Fibroblast of skin of right quadriceps (primary cell): Measurements from ENCODE around the gene PSMG3.
"Not testable (repeated sequence)": the region's sequence is repeated elsewhere in the genome, so short reads cannot be mapped to it uniquely, and the experiment has no call there.

Experiments
- DNase-seq: peaks from one replicate; pipeline ENCODE4 v3.0.0-alpha.2; 2013

The PSMG3 gene

GRCh38 chr7:1531263-1531978, 38.4 kb downstream of the PSMG3 start:
- DNase-seq = no peak

- DNase-seq = no peak
Measured at GRCh38 chr7:1530946-1531262, 38.9 kb downstream of the PSMG3 start.

DNA sequence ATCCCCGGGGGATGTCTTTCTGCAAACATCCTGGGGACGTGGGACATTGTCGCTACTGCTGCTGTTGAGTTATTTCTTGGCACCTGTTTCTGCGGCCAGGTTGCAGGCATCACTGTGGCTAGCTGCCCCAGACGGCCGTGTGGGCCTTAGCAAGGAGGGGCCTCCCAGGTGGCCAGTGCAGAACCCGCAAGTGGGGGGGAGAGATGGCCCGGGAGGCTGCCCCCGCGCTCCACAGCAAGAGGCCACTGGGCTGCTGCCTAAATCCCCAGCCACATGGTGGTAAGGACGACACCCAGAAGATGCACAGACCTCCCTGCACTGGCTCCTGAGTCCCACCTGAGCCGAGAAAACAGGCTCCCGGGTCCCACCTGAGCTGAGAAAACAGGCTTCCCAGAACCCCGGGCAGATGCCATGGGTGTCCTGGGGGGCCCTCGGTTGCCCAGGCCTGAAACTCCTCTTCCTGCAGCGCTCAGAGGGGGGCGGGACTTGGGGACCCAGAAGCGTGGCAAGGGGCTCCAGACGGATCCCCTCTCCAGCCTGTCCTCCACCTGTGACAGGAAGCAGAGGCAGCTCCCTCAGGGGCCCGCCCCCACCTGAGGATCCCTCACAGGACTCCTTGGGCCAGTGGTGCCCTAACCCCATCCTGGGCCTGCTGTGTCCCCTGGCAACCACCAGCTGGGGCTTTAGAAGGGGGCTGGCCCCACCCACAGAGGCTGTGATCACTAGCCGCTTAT, 40.3 kb downstream of the PSMG3 start:
- DNase-seq = no peak

DNA sequence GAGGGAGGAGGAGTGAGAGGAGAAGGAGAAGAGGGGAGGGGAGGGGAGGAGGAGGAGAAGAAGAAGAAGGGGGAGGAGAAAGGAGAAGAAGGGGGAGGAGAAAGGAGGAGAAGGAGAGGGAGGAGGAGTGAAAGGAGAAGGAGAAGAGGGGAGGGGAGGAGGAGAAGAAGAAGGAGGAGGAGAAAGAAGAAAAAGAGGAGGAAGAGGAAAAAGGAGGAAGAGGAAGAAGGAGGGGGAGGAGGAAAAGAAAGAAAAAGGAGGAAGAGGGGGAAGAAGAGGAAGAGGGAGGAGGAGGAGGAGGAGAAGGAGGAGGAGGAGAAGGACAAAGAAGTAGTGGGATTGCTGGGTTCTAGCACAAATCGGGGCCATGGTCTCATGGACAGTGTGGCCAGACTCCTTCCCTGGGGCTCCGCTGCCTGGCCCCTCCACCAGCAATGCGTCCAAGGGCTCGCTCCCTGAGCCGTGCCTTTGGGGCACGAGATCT, 43.5 kb downstream of the PSMG3 start:
- no peak for DNase-seq

- no peak for DNase-seq
Measured at GRCh38 chr7:1525409-1525808, 44.4 kb downstream of the PSMG3 start.

DNA sequence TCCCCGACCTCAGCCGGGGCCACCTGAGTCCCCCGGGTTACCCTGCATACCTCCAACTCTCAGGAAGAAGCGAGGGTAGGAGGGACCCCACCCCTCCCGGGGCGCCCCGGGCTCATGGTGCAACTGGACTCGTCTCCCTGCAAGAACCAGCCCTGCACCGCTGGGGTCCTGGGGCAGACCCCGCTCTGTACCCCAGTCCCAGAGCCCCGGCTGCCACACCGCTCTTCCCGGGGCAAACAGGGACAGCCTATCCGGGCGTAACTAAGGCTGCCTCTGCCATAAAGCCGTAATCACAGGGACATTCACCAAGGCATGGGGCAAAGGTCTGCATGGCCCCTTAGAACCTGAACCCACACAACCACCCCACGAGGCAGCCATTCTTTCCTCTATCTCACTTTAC, 46.0 kb downstream of the PSMG3 start:
- DNase-seq = no peak

- no peak for DNase-seq
Measured at GRCh38 chr7:1523208-1523607, 46.6 kb downstream of the PSMG3 start.

- no peak for DNase-seq
Measured at GRCh38 chr7:1521456-1521855, 48.4 kb downstream of the PSMG3 start.

DNA sequence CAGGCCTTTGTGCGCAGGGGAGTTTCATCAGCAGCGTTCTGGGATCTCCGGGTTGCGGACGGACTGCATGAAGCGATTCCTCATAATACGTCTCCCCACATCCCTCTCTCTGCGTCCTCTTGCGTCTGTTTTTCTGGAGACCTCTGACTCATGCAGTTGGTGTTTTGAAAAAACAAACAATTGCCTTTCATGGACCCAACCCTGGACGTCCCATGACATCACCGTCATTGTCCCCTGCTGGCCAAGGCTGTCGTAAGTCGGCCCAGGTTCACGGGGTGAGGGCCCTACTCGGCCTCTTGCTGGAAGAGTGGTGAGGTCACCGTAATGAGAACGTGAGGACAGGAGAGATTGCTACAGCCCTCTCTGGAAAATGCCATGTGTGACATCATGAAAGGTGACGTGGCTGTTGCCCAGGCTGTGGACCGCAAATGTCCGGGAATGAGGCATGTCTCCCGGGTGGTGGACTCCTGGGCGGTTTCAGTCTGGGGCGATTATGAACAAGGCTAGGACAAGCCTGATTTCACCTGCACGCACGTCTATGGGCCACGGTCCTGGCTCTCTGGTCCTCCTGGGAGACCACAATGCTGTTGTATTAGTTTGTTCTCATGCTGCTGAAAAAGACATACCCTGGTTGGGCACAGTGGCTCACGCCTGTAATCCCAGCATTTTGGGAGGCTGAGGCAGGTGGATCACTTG, 49.1 kb downstream of the PSMG3 start:
- DNase-seq = no peak

DNA sequence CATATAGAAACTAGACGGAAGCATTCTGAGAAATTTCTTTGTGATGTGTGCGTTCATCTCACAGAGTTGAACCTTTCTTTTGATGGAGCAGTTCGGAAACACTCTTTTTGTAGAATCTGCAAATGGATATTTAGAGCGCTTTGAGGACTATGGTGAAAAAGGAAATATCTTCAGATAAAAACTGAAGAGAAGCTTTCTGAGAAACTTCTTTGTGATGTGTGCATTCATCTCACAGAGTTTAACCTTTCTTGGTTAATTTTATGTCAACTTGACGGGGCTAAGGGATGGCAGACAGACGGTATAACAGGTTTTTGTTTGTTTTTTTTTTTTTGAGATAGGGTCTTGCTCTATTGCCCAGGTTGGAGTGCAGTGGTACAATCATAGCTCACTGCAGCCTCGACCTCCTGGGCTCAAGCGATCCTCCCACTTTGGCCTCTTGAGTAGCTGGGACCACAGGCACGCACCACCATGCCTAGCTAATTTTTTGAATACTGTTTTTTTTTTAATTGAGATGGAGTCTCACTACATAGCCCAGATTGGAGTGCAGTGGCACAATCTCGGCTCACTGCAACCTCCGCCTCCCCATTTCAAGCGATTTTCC, 50.4 kb downstream of the PSMG3 start:
- not testable (repeated sequence) for DNase-seq
